DMS114 treated with DMSO at 0.1 percent for 48 hours (cell line): ENCODE data around the gene TUBB6.

Source experiments
- DNase-seq: peaks from one replicate; lab custom pipeline; 2025; ENCODE audit not compliant: unreplicated experiment; lab: John Stamatoyannopoulos, UW

Gene TUBB6

GRCh38 chr18:12290086-12290485 is 18.0 kb upstream of the TUBB6 start:
- DNase-seq, result no peak

- no peak for DNase-seq
Observed at GRCh38 chr18:12291161-12291560, 16.9 kb upstream of the TUBB6 start.

GRCh38 chr18:12291690-12292089 is 16.4 kb upstream of the TUBB6 start:
- no peak for DNase-seq

GRCh38 chr18:12293831-12294230 is 14.2 kb upstream of the TUBB6 start:
- no peak for DNase-seq

- DNase-seq, result no peak
Observed at GRCh38 chr18:12295389-12296086, 12.5 kb upstream of the TUBB6 start.

- DNase-seq, result no peak
Observed at GRCh38 chr18:12296087-12296403, 12.0 kb upstream of the TUBB6 start.

GRCh38 chr18:12296457-12296856 is 11.6 kb upstream of the TUBB6 start:
- no peak for DNase-seq

GRCh38 chr18:12299862-12300261 is 8.2 kb upstream of the TUBB6 start:
- DNase-seq, result no peak

GRCh38 chr18:12301263-12302005 is 6.6 kb upstream of the TUBB6 start:
- DNase-seq, result no peak

- no peak for DNase-seq
Observed at GRCh38 chr18:12302391-12303147, 5.5 kb upstream of the TUBB6 start.

- no peak for DNase-seq
Observed at GRCh38 chr18:12304351-12305210, 3.5 kb upstream of the TUBB6 start.

- DNase-seq, result no peak
Observed at GRCh38 chr18:12305211-12305610, 2.8 kb upstream of the TUBB6 start.

GRCh38 chr18:12305930-12306629 is 2.0 kb upstream of the TUBB6 start:
- DNase-seq, result no peak

- DNase-seq, result peak; percentile 35
Observed at GRCh38 chr18:12306752-12307700, 1.0 kb upstream of the TUBB6 start.

GRCh38 chr18:12308386-12309100 is 502 bp downstream of the TUBB6 start:
- peak; percentile 18 for DNase-seq

- DNase-seq, result no peak
Observed at GRCh38 chr18:12309683-12310198, 1.7 kb downstream of the TUBB6 start.

GRCh38 chr18:12310762-12311161 is 2.7 kb downstream of the TUBB6 start:
- no peak for DNase-seq

GRCh38 chr18:12312976-12313375 is 4.9 kb downstream of the TUBB6 start:
- no peak for DNase-seq
